Left renal cortex interstitium (tissue), 4 donors: ENCODE measurements around the gene CX3CL1. TPM values are rescaled to one million over a fixed set of nuclear protein-coding genes. Genes with fewer than 3 reads are reported as not detected.
"Not testable (repeated sequence)": the region's sequence is repeated elsewhere in the genome, so short reads cannot be mapped to it uniquely, and the experiment has no call there.

Experiments
- DNase-seq, 4 donors: peaks; one replicate each; pipeline ENCODE4 v3.0.0-alpha.2; 2013; ENCODE audit warnings: low read depth in 4 of 4, low spot score in 2 of 4, missing footprints in 1 of 4
- polyA plus RNA-seq, 4 donors: library from polyadenylated mRNA; unstranded; fragments of 120-200 nt; gene quantifications; one replicate each; pipeline ENCODE4 v1.2.1, GENCODE V29; 2013; ENCODE audit not compliant: insufficient read length in 4 of 4

CX3CL1 gene
- polyA plus RNA-seq, 4 donors: 24.6 to 48.4 (median 31.7) TPM

DNA sequence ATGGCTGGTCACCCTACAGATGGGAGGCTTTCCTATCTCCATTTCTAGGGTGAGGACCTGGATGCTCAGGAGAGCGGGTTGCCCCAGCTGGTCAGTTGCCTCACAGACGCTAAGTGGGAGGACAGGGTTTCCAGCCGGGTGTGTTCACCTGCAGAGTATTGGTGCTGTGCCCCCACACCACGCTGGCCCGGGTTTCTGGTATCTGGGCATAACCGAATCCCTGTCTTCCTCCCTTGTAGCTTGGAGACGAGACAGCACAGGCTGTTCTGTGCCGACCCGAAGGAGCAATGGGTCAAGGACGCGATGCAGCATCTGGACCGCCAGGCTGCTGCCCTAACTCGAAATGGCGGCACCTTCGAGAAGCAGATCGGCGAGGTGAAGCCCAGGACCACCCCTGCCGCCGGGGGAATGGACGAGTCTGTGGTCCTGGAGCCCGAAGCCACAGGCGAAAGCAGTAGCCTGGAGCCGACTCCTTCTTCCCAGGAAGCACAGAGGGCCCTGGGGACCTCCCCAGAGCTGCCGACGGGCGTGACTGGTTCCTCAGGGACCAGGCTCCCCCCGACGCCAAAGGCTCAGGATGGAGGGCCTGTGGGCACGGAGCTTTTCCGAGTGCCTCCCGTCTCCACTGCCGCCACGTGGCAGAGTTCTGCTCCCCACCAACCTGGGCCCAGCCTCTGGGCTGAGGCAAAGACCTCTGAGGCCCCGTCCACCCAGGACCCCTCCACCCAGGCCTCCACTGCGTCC, 9.7 kb downstream of the CX3CL1 start:
- DNase-seq: no peak

- DNase-seq: no peak
Measured at GRCh38 chr16:57382535-57383275, 10.4 kb downstream of the CX3CL1 start.

DNA sequence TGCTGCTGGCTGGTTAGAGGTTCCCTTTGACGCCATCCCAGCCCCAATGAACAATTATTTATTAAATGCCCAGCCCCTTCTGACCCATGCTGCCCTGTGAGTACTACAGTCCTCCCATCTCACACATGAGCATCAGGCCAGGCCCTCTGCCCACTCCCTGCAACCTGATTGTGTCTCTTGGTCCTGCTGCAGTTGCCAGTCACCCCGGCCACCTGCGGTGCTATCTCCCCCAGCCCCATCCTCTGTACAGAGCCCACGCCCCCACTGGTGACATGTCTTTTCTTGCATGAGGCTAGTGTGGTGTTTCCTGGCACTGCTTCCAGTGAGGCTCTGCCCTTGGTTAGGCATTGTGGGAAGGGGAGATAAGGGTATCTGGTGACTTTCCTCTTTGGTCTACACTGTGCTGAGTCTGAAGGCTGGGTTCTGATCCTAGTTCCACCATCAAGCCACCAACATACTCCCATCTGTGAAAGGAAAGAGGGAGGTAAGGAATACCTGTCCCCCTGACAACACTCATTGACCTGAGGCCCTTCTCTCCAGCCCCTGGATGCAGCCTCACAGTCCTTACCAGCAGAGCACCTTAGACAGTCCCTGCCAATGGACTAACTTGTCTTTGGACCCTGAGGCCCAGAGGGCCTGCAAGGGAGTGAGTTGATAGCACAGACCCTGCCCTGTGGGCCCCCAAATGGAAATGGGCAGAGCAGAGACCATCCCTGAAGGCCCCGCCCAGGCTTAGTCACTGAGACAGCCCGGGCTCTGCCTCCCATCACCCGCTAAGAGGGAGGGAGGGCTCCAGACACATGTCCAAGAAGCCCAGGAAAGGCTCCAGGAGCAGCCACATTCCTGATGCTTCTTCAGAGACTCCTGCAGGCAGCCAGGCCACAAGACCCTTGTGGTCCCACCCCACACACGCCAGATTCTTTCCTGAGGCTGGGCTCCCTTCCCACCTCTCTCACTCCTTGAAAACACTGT, 11.3 kb downstream of the CX3CL1 start:
- DNase-seq: no peak

GRCh38 chr16:57384248-57385070, 12.2 kb downstream of the CX3CL1 start:
- DNase-seq: no peak

DNA sequence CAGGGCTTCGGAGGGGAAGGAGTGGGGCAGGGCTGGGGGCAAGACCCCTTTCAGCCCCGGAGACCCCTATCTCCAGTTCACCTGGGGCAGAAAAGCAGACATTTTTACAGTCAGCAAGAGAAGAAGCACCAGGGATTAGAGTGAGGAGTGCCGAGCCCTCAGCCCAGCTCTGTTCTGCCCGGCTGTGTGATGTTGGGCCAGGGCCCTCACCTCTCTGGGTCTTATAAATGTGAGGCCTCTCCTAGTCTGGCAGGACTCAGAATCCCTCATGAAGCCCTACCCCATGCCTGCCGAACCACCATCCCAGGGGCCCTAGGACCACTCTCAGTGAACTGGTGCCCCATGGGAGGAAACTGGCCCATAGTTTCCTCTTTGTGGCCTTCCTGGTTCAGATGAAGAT, 12.8 kb downstream of the CX3CL1 start:
- no peak for DNase-seq

DNA sequence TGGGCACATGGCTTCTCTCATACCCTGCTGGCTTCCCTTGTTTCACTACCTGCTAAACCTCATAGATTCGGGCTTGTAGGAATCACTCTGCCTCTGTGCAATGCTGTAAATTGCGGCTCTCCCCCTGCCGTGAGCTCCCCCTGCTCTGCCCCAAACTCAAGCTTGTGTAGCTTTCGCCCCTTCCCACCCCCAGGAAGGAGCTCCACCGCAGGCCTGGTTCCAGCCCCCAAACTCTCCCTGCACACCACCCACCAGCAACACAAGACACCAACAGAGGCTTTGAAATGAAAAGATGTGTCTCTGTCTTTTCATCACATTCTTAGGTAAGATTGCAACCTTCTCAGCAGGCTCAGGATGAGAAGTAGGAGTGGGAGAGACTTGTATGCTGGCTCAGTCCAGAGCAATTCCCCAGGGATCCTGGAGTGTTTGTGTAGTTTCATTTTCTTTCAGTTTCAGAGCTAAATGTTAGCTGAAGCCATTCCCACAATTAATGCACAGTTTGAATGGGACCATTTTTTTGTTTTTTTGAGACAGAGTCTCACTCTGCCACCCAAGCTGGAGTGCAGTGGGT, 14.2 kb downstream of the CX3CL1 start:
- DNase-seq: no peak

DNA sequence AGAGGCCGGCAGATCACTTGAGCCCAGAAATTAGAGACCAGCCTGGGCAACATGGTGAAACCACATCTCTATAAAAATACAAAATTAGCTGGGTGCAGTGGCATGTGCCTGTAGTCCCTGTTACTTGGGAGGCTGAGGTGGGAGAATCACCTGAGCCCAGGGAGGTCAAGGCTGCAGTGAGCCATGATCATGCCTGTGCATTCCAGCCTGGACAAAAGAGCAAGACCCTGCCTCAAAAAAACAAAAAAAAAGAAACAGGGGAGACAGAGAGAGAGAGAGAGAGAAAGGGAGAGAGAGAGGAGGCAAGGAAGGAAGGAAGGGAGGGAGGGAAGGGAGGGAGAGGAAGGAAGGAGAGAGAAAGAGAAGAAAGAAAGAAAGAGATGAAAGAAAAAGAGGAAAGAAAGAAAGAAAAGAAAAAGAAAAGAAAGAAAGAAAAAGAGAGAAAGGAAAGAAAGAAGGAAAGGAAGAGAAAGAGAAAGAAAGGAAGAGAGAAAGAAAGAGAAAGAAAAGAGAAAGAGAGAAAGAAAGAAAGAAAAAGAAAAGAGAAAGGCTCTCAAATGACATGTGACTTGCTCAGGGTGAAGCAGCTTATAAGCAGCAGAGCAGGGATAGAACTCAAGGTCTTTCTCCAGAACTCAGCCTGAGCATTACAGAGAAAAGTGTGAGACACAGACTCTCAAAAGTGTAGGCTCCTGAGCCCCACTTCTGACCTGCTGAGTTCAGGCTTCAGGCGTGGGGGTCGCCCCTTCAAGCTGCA, 15.5 kb downstream of the CX3CL1 start:
- no peak for DNase-seq

DNA sequence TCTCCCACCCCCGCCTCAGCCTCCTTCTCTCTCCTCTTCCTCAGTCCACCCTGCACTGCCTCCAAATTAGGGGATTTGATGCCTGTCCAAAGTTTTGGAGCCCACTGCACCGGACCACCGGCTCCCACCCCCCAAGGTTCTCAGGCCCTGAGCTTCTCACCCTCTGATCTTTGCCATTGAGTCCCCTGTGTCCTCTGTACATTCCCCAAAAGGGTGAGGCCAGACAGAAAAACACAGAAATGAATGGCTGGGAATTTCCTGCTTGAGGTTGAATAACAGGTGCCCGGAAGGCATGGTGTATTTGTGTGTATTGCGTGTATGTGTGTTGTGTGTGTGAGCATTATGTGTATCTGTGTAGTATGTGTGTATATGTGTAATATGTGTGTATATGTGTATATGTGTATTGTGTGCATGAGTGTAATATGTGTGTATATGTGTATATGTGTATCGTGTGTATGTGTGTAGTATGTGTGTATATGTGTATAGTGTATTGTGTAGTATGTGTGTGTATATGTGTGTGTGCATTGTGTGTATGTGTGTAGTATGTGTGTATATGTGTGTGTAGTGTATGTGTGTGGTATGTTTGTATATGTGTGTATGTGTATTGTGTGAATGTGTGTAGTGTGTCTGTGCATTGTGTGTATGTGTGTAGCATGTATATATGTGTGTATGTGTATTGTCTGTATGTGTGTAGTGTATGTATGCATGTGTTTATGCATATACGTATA, 16.2 kb downstream of the CX3CL1 start:
- no peak for DNase-seq

DNA sequence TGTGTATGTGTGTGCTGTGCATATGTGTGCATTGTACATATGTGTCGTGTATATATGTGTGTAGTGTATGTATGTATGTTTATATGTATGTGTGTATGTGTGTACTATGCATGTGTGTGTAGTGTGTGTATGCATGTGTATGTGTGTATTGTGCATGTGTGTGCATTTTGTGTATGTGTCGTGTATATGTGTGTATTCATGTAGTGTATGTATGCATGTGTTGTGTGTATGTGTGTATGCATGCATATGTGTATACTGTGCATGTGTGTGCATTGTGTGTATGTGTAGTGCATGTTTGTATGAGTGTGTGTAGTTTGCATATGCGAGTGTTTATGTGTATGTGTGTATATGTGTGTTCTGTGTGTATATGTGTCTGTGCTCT, 16.8 kb downstream of the CX3CL1 start:
- no peak for DNase-seq

DNA sequence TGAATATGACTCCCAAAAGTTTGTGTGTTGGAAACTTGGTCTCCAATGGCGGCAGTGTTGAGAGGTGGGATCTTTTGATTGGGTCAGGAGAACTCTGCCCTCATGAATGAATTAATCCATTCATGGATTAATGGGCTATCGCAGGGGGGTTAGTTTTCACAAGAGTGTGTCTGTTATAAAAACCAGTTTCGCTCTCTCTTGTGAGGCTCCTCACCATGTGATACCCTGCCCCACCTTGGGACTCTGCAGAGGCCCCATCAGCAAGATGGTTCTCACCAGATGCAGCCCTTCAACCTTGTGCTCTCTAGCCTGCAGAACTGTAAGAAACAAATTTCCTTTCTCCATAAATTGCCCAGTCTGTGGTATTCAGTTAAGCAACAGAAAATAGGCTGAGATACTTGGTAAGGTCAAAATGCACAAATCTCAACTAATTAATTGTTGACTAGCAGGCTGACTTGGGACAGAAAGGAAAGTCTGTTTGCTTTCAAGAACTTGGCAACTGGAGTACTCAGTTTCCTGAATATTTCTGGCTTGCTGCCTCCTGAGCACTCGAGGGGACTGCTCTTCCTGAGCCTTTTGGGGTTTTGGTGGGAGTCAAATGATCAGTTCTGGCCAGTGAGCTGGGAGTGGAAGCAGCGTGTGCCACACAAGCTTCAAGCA, 18.5 kb downstream of the CX3CL1 start:
- peak in 1 of 4 donors; percentile 53 for DNase-seq

DNA sequence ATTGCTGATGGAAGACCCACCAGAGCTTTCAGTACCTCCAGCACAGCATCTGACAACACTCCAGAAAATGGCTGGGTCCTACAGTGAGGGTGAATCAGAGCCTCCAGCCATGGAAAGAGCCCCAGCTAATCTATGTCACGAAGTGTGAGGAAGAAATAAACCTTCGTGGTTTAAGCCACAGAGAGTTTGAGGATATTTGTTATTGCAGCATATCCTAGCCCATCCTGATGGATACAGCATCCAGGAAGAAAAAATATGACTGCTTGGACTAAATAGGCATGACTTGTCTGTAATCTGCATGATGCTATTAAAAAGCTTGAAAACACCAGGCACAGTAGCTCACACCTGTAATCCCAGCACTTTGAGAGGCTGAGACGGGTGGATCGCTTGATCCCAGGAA, 19.0 kb downstream of the CX3CL1 start:
- DNase-seq: no peak

GRCh38 chr16:57391708-57392107, 19.4 kb downstream of the CX3CL1 start:
- no peak for DNase-seq

- no peak for DNase-seq
Measured at GRCh38 chr16:57392694-57393093, 20.4 kb downstream of the CX3CL1 start.

DNA sequence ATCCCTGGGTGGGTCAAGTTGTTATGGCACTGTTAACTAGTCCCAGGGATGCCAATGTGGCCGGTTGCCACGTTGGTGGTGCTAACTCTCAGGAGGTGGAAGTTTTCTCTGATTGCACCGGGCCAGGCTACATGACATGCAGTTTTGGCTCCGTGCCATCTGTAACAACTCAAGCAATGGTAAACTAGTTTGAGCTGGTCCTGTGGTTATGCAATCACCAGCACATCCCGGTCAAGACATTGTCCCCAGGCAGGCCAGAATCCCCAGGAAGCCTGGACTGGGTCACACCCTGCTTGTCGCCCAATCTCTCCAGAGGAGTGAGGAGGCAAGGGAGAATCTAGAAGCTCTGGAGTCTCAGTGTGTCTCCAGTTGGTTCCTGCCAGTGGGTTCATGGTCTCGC, 22.2 kb downstream of the CX3CL1 start:
- DNase-seq: no peak

GRCh38 chr16:57395026-57395425, 22.7 kb downstream of the CX3CL1 start:
- no peak for DNase-seq

- DNase-seq: no peak
Measured at GRCh38 chr16:57396786-57397185, 24.5 kb downstream of the CX3CL1 start.

- DNase-seq: not testable (repeated sequence)
Measured at GRCh38 chr16:57397493-57397892, 25.2 kb downstream of the CX3CL1 start.
